ENCODE results near the gene DUSP3. TPM values are rescaled to one million over a fixed set of nuclear protein-coding genes. Genes with fewer than 3 reads are reported as not detected.

The DUSP3 gene
- total RNA-seq: 51.6 and 64.0 TPM in 2 replicates

DNA sequence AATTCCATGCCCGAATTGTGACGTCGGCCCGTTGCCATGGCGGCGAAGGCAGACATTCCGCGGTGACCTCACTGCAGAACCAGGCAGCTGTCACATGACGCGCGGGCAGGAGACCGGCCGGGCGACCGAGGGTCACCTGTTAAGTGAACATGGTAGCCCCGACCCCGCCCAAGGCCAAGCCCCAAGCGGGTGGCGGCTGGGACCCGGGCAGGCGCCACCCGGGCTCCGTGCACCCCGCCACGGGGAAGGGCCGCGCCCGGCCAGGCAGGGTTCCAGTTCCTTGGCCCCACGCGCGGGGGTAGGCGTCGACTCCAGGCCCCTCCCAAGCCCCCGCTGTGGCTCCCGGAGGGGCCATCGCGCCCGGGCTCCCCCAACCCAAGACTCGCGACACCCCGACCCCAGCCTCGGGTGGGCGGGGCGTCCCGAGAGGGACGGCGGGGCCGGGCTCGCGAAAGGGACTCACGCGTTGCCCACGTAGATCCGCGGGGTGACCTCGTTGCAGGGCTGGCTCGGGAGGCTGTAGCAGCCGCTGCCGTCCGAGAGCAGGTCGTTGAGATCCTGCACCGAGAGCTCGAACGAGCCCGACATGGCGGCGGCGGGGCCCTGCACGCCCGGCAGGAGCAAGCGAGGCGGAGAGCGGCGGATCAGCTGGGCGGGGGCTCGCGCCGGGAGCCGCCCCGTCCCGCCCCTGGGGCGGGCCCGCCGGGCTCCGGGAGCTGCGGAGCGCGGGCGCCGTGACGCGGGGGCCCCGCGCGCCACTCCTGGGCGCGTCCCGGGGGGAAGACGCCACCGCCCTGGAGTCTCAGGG, at the start of gene DUSP3:
Gene DUSP3 (minus strand): TSS at position 641 of the 808 bp plus-strand sequence. CDS start 53 bp downstream, at position 588.
- peak; percentile 83 for DNase-seq (ENCODE audit: low read depth, low spot score)

DNA sequence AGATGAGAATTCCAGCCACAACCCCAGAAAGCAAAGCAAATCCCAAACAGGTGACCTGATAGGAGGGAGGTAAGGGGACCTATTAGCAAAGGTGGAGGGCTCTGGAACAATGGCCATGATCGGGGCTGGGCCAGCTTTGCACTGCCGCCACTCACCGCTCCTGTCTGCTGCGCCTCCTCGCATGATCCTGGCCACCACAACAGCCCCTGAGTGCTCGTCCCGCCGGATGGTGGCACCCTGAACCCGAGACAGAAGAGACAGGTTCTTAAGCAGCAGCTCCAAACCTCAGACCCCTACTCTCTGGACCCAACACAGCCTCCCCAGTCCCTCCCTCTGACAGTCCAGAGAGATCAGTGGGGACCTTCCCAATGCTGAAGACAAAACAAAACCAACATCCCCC, 48.8 kb upstream of the DUSP3 start:
- no peak for DNase-seq (ENCODE audit: low read depth, low spot score)

DNA sequence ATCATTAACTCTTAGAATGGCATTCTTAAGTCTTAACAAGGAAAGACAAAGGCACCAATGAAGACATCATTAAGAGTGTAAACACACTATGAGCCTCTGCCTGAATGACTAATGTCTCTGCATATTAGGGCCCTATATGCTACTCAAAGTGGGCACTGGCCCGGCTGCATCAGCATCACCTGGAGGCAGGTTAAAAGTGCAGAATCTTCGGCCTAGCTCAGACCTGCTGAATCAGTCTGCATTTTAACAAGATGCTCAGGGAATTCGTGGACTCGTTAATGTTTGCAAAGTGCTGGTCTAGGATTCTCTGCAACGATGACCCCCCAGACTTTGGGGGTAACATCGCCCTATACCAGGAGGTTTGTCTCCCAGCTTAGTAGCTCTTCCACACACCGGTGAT, 47.4 kb upstream of the DUSP3 start:
- no peak for DNase-seq (ENCODE audit: low read depth, low spot score)

DNA sequence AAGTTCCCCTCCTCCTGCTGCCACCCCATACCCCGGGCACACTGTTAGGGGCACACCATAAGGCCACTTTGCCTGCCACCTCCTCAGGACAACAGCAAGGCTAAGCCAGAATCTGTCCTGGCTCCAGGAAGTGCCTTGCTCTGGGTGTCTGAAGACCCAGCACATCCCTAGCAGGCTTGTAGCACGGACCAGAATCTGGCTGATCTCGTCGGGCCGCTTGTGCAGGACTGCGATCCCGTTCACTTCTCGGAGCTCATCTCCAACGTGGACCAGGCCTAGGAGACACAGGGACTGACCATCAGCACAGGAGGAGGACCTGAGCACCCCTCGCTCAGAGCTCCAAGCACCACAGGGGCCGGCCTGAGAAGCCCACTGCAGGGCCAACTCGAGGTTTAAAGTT, 46.8 kb upstream of the DUSP3 start:
- DNase-seq (ENCODE audit: low read depth, low spot score): no peak

DNA sequence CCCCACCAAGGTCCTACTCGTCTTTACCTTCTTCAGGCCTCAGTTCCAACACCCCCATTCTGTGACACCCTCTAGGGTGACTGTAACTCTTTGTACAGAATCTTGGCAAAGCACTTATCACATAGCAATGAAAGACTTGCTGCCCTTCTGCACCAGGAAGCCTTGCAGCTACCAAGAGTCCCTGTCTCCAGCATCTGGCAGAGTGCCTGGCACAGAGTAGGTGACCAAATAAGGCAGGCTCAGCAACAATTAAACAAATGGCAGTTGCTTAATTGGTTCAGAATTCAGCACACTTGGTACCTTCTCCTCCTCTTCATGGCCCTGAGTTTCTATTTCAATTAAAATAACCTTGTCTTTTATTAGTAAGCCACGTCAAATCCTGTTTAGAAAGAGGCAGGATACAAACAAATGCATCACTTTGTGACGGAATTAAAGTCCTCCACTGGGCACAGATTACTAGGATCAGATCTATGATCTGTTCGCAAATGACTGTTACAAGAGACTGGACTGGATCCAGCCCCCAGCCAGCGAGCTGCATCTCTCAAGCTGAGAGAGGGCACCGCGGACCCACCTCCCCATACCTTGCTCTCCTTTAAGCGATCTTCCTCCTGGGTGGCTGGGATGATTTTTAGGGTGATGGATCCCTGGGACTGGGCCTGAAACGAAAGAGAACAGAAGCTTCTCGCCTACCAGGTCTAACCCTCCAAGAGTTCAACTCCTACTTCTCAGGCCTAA, 44.7 kb upstream of the DUSP3 start:
- DNase-seq (ENCODE audit: low read depth, low spot score): no peak

DNA sequence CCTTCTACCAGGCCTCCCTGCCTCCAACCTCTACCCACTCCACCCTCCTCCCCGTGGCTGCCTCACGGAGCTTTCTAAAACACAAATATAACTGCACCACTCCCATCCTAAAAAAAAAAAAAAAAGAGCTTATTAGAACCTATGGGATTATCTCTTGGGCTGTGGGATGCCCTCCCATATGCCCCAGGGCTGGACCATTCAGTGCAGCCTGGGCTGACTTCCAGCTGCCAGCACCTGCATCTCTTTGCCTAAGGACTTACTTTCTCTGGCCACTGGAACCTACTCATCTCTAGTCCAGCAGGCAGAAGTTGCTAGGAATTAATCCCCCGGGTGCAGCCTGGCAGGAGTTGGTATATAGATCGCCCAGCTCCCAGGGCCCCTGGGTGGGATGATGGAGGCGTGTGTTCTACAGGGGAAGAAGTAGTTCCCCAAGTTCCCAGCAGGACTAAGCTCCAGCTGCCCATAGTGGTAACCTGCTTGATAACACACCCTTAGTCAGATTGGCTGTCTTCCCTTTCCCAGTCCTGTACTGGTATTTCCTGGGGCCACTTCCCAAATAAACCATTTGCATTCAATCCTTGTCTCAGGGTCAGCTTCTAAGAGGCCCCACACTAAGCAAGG, 43.9 kb upstream of the DUSP3 start:
- no peak for DNase-seq (ENCODE audit: low read depth, low spot score)

DNA sequence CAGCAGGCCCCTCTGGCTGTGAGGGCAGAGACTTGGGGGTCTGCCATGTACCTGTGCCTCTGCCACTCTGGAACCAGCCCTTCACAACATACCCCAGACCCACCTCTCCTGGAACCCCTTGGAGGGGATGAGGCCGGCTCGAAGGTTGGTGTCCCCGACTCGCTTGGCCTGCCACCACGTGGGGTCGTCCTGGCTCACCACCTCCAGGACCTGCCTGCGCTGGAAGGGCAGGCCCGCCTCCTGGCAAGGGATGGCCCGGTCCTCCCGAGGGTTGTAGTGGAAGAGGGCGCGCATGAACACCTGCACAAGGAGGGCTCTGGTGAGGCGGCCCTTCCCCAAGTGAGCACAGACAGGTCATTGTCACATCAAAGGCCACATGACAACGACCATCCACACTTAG, 42.0 kb upstream of the DUSP3 start:
- DNase-seq (ENCODE audit: low read depth, low spot score): no peak

DNA sequence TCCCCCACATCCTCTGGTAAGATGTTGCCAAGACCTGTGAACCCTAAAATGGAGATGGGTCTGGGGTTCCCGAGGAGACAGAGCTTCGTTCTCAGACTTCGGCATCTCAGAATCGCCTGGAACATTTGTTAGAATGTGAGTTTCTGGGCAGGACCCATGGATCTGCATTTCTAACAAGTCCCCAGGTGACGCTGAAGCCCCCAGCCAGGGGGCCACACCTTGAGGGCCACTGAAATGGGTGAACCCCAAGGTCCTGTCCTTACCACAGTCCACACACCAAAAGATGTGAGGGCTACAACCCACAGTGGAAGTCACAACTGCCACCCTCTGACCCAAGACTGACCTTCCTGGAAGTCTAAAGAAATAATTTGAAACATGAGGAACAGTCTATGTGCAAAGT, 40.2 kb upstream of the DUSP3 start:
- no peak for DNase-seq (ENCODE audit: low read depth, low spot score)

DNA sequence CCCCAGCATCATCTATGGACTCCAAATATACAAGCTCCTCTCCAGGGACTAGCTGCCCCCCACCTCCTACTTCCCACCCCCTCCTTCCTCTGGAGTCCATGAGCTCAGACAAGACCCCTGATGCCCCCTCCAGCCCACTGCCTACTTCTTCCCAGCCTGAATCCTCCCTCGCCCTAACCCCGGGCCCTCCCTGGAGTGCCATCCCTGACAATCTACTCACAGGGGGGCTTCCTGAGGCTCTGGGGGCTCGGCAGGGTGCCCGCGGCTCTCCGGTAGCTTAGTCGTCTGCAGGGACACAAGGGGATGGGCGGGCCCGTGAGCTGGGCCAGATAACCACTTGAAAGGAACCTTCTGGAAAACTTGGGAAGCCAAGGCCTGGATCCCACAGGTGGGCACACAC, 39.0 kb upstream of the DUSP3 start:
- no peak for DNase-seq (ENCODE audit: low read depth, low spot score)

DNA sequence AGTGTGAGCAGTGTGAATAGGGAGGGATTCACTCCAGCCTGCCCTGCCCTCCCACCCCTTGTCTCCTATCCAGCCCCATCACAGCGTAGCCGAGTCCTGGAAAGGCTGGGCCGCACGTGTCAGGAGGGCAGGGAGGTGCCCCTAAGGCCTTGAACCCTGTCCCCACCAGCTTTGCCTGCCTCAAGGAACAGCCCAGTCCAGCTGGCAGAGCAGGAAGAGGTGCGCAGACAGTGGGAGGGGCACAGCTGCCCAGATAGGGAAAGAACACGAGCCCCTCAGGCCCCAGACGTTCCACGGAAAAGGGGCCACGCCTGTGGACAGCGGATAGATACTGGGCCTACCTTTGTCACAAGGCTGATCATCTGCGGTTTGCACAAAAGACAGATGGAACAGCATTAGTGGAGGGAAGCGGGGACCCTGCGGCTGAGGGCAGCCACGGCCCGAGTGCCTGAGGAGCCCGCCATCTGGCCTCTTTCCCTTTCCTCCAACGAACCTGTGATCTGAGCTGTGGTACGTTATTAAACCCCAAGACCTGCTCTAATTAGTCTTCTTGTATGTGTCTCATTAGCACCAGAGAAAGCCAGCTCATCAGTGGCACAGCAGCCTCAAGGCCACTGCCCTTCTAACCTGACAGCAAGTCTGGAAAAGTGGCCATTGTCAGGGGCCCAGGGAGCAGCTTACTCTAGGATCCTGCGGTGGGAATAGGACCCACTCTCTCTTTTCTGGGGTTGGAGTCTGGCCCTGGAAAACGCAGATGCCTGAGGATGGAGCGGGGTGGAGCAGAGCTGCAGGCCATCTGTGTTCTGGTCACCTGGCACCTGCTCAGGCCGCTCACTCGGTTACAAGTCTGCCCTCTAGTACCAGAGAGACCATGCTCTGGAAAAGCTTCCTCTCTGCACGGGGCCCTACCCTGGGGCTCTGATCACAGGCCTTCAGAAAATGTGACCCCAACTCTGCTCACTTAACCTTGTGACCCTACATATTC, 37.9 kb upstream of the DUSP3 start:
- DNase-seq (ENCODE audit: low read depth, low spot score): no peak

DNA sequence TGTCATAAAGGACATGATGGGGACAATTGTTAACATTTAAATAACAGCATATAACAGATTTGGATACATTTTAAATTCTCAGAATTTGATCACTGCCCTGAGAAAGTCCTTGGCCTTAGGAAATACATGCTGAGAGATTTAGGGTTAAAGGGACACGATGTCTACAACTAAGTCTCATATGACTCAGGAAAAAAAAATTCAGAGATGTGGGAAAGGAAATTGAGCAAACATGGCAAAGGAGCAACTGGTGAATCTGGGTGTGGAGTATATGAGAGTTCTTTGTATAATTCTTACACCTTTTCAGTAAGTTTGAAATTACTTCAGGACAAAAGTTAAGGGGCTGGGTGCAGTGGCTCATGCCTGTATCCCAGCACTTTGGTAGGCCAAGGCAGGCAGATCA, 35.9 kb upstream of the DUSP3 start:
- DNase-seq (ENCODE audit: low read depth, low spot score): no peak

DNA sequence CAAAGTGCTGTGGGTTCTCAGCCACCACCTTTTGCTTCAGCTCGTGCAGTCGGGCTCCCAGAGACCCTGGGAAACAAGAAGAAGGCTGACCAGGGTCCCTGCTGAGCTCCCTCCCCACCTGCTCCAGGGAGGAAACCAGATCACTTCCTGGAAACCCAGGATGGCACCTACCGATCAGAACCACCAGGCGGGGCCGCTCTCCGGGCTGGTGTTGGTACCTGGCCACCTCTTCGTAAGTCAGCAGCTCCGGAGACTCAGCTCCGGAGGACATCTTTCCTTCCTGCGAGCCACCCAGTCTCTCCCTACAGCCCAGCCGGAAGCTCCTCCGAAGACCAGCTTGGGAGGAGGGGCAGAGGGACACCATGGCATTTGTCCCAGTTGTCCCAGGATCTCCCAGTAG, 35.2 kb upstream of the DUSP3 start:
- no peak for DNase-seq (ENCODE audit: low read depth, low spot score)

DNA sequence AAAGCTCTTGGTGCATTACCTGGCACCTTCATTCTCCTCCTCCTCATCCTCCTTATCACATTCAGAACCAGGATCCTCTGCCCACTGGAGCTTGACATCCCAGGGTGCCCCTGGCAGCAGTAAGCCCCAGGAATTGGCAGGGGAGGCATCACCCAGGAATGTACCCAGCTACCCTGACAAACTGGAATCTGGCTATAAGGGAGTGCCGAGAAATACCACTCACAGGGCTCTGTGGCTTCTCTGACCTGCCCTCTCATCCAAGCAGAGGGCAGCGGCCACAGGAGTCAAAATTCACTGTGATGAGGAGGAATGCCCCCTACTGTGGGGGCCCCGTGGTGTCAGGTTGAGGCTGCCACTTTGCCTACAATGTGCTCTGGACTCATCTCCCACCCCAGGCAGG, 34.6 kb upstream of the DUSP3 start:
- DNase-seq (ENCODE audit: low read depth, low spot score): no peak

DNA sequence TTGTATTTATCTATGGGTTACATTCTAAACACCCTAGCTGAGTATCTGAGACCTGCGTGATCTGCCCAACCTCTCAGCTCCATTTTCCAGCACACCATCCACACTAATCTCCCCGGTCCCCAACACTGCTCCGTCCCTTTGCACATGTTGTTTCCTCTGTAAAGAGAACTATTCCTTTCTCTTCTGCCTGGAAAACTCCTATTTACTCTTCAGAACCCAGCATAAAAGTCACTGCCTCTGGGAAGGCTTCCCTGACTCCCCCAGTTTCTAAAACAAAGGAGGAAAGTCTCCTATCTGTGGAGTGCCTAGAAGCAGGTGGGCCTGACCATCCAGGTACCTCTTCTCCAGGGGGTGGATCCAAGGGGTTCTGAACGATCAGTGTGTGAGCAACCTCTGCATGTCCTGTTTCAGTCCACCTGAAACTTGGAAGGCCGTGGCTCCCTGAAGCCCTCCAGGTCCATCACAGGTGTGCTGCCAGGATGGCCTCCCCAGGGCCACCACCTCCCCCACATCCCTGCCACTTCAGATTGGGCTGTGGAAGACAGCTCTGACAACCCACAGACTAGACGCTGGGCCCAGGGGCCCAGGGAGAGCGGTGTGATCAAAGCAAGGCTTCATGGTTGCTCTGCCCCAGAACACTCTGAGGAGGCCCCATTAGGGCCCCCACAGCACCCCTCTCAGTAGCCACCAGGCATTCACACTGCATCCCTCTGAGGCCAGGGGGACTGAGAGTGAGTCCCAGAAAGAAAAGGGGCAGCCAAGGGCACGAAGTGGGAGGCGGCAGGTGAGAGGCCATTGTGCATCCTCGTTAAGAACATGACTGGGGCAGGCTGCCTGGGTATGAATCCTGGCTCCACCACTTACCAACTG, 33.9 kb upstream of the DUSP3 start:
- DNase-seq (ENCODE audit: low read depth, low spot score): no peak

DNA sequence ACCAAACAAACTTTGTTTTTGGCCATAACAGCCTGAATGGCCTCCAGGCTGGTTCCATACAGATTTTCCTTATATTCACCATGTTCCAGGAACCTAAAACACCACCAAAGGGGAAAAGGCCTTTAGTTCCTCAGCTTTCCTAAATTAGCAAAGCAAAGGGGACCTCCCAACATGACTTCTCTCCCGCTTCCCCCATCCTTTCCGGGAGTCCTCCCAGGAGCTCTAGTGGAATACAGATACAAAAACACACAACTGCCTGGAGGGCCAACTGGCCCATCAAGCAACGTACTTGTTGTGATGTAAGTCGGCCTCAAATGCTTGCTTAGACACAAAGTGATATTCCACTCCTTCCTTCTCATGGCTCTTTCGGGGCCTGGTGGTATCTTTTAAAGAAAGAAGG, 32.0 kb upstream of the DUSP3 start:
- no peak for DNase-seq (ENCODE audit: low read depth, low spot score)

DNA sequence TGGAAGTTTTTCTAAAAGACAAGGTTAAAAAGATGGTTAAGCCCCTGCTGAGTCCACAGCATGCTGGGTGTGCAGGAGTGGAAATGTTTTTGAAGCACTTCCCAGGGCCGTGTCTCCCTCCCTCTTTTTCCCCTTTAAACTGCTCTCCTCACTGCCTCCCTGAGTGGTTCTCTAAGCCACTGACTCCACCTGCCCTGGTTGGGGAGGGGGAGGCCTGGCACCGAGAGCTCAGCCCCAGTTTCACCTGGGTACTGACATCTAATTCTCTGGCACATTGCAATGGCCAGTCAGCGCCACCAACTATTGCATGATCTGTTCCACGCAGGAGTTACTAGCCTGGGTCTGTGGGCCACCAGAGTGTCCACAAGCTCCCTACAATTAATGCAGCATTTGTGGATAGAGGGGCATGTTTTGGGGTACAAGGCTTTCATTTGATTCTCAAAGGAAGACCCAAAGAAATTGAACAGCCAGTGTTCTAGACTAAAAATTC, 31.5 kb upstream of the DUSP3 start:
- DNase-seq (ENCODE audit: low read depth, low spot score): no peak

DNA sequence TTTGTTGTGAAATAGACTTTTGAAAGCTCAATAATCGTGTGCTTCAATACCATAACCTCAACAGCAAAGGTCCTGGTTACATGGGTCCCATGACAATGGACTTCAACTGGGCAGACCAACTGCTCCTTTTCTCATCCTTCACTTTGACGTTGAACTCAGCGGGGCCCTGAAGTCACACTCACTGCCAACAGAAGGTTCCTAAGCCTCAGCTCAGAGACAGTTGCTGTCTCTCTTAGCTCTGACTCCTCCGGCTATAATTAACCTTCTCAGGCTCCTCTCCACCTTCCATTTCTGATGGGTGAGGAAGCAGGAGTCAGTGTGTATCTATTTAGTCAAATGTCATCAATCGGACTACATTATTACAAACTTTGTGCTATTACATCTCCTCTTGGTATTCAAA, 30.3 kb upstream of the DUSP3 start:
- no peak for DNase-seq (ENCODE audit: low read depth, low spot score)

DNA sequence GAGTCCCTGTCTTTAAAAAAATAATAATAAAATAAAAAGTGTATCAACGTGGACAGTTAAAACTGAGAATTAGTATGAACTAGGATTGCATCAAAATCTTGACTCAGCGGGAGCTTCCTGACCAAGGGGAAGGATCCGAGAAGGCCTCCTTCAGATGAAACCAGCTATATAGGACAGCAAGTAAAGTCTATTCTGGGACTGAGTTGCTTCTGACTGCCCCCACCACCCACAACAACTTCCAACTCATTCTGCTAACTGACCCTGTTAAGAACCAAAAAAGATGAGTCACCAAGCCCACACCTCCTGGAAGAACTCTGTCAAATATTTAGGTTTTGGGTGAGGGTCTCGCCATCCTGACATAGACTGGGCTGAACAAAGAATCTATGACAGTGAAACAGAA, 29.3 kb upstream of the DUSP3 start:
- DNase-seq (ENCODE audit: low read depth, low spot score): no peak

DNA sequence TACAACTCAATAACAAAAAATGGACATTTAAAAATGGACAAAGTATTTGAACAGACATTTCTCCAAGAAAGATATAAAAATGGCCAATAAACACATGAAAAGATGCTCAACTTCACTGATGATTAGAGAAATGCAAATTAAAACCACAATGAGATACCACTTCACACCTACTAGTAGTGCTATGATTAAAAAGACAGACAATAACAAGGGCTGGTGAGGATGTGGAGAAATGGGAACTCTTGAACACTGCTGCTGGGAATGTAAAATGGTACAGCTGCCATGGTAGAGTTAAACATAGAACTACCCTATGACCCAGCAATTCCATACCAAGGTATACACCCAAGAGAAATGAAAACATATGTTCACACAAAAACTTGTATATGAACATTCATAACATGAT, 26.3 kb upstream of the DUSP3 start:
- no peak for DNase-seq (ENCODE audit: low read depth, low spot score)

DNA sequence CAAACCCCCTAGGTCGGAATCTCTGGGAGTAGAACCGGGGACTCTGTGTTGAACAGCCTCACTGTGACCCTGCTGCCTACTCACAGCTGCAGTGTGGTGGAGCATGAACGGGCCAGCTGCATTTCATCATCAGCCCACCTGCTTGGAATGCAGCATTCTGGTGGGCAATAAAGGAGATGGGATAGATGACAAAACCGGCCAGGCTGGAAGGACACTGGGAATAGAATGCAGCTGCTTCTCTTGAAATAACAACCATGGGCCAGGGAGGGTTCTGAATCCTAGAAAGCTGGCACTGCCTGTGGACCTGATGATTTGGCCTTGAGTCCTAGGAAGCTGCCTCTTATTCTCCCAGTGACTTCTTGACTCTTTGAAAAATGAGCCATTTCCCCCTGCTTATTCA, 25.0 kb upstream of the DUSP3 start:
- DNase-seq (ENCODE audit: low read depth, low spot score): no peak

Data from pulmonary artery endothelial cell (primary cell).